LNCAP (cell line): ENCODE results near the gene MCTP1.

Experiments
- TF ChIP-seq, protein P1 (sequence below): fragments of 450-650 bp; IDR thresholded peaks from 2 replicates; pipeline ENCODE4 v1.5.1; 2017; ENCODE audit warnings: mild to moderate bottlenecking

MCTP1 gene

DNA sequence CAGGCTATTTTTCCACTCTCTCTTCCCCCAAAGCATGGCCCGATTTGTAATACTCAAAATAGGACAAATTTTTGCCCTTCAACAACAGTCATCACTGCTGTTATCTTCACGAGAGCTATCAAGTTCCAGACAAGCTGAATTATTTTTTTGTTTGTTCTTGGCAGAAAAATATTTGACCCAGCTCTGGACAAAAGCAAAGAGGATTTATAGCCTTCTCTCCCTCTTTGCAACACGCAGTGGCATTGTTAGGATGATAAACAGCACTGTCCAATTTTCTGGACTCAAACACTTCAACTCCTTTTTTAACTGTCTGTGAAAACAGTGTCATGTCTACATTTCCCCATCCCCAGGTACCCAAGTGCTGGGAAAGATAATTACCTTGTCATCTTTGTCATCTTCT, 506.2 kb downstream of the MCTP1 start:
- TF ChIP-seq, protein P1, sequence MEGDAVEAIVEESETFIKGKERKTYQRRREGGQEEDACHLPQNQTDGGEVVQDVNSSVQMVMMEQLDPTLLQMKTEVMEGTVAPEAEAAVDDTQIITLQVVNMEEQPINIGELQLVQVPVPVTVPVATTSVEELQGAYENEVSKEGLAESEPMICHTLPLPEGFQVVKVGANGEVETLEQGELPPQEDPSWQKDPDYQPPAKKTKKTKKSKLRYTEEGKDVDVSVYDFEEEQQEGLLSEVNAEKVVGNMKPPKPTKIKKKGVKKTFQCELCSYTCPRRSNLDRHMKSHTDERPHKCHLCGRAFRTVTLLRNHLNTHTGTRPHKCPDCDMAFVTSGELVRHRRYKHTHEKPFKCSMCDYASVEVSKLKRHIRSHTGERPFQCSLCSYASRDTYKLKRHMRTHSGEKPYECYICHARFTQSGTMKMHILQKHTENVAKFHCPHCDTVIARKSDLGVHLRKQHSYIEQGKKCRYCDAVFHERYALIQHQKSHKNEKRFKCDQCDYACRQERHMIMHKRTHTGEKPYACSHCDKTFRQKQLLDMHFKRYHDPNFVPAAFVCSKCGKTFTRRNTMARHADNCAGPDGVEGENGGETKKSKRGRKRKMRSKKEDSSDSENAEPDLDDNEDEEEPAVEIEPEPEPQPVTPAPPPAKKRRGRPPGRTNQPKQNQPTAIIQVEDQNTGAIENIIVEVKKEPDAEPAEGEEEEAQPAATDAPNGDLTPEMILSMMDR: no peak

DNA sequence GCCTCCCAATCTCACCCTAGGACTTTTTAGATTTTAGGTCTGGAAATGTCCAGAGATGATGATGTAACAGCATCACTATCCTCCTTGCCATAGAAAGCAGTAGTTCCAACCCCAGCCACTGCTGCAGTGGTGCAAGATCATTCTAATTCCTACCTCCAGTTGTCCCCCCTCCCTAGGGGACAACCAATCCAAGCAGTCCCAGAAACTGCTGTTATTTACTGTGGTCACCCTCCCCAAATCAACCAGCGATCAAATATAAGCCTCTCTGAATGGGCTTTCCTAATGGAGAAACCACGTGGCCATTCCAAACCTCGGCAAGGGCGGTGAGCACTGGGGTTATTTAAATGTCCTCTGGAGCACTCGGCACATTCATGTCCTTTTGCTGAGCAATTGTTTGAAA, 506.6 kb downstream of the MCTP1 start:
- TF ChIP-seq, protein P1: no peak

DNA sequence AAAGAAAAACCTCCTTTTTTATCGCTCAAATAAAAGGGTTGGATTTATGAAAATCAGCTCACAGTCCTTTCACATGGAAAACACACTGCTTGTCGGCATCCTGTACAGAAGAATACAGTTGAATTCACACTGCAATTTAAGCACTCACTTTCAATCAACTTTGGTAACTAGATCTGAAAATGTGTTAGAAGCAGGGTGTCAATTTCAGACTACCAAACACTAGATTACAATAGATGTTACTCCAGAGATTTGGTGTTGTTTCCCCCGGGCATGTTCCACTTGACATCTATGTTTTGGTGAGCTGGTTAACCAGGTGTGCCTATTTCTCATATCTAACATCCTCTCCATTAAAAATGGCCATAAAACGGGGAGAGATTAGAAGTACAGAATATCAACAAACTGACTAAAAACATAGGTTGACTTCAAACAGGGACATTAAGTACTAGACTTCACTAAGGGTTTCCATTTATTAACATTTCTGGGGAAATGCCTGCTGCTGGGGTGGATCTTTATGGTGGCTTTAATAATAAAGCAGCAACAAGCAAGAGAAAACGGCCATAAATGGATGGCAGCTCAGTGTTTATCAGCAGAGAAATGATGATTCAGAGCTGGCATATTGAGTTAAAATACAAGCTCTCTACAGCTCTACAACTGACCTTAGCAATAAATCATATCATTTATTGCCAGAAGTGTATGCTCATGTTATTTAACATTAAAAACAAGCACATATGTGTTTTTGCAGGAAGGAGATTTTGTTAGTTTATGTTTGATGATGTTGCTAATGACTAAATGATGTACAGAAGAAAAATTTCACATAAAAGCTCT, 507.6 kb downstream of the MCTP1 start:
- TF ChIP-seq, protein P1: no peak

DNA sequence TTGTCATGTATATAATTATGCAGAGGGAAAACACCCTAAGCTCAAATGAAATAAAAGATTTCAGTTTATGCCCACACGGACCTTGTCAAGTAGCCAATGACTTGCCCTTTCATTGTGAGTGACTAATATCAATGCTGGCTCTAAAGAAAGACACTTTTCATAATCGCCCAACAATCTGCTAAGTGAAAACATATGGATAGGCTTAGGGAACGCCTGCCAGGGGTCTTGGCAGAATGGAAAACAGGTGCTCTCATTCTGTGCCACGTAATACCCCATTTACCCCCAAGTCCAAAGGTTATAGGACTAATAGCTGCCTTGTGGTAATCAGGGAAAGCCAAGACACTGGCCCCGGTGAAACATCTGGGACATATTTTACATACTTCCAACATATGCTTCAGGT, 508.7 kb downstream of the MCTP1 start:
- TF ChIP-seq, protein P1: no peak

DNA sequence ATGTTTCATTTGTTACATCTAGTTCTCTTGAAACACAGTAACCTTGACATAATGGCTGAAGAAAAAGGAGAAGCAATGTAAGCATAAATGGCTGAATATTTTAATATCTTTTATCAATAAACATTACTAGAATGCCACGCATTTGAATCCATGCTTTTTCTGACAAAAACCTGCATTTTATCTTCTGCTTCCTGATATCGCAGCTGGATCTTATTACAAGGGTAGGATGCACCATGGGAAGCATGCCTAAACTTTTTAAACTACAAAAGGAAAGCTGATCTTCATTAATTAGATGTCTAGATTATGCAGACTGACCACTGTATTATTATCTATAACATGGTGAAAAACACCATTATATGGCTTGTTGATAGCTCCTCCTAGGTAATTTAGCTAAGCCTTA, 509.8 kb downstream of the MCTP1 start:
- TF ChIP-seq, protein P1: no peak

DNA sequence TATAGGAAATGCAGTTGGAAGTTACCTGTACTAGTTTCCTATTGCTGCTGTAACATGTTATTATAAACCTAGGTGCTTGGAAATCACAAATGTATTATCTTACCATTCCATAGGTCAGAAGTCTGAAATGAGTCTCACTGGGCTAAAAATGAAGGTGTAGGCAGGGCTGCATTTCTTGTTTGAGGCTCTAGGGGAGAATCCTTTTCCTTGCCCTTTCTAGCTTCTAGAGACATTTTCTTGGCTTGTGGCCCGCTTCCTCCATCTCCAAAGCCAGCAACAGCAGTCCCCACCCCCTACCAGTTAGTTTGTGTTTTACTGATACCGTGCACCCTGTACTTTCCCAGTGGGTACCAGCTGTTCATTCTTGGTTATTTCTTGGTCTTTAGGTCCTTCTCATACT, 513.2 kb downstream of the MCTP1 start:
- TF ChIP-seq, protein P1: no peak

DNA sequence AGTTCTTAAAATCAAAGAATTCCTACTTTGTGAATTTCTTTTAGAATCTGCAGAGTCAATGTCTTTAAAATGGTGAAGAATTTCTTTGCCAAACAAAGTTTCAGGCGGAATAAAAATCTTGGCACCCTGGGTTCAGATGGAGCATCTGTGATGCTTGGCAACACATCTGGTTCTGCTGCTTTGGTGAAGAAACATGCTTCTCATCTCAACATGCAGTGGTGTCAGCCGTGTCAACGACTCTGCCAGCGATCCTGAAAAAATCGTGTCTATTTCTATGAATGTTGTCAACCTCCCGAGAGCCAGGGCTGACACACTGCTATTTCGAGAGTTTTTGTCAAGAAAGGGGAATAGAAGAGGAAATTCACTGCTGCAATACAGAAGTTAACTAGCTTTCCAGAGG, 514.9 kb downstream of the MCTP1 start:
- TF ChIP-seq, protein P1: no peak

DNA sequence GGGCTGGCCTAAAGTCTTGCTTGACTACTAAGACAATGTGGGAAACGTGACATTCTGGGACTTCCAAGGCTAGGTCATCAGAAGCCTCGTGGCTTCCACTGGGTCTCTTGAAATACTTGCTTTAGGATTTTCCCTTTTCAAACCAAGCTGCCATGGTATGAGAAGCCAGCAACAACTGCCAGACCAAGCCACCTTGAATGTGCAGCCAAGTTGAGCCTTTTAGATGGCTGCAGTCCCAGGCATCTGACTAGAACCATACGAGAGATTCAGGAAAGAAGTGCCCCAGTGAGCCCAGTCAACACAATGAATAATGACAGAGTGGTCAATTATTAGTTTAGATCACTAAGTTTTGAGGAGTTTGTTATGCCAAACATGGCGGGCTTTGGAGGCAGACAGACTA, 523.1 kb downstream of the MCTP1 start:
- TF ChIP-seq, protein P1: no peak
